Stimulated activated naive CD8-positive, alpha-beta T cell treated with anti-CD3 and anti-CD28 coated beads, Interleukin-15, Interleukin-2, amounts not matched to agents 100 ng/mL and 50 ng/mL, for 24 hours (primary cell): ENCODE results near the gene FLRT2.
A peak's percentile ranks its signal among the peaks of the same experiment; 100 is the strongest.

Experiments used
- H3K27ac Mint-ChIP-seq: one replicate; pipeline ENCODE4 v1.8.0; 2021; ENCODE audit warnings: mild to moderate bottlenecking, mixed read lengths
- H3K27me3 Mint-ChIP-seq: one replicate; pipeline ENCODE4 v1.8.0; 2021; ENCODE audit warnings: mixed read lengths
- H3K36me3 Mint-ChIP-seq: one replicate; pipeline ENCODE4 v1.8.0; 2021; ENCODE audit warnings: low read depth, mixed read lengths
- H3K4me1 Mint-ChIP-seq: one replicate; pipeline ENCODE4 v1.8.0; 2021; ENCODE audit warnings: low read depth, mixed read lengths
- H3K4me3 Mint-ChIP-seq: one replicate; pipeline ENCODE4 v1.8.0; 2021; ENCODE audit warnings: mild to moderate bottlenecking, mixed read lengths
- H3K9me3 Mint-ChIP-seq: one replicate; pipeline ENCODE4 v1.8.0; 2021; ENCODE audit warnings: mixed read lengths

FLRT2 gene

DNA sequence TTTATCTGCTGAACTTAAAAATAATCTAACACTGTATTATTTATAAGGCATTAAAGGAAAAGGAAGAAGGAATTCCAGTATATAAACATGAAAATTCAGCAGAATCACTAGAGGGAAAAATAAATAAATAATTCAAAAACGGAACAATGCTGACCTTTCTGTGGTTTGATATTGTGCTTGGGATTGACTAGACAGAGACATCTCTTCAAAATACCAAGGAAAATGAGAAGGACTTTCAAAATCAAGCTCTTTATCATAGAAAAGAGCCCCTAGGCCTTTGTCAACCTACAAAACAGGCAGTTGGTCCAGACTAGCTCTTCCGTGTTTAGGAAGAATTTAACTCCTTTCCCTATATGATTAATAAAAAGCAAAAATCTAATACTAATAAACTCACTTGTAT, 6.3 kb upstream of the FLRT2 start:
- Mint-ChIP-seq H3K27ac (no peak overlapping the region), H3K36me3 (no peaks in the 10 kb centered on the region), H3K9me3 (peaks cover 4% of the 10 kb centered on the region), H3K4me3 (no peak overlapping the region), H3K27me3 (peaks cover 23% of the 10 kb centered on the region), H3K4me1 (no peaks in the 10 kb centered on the region)

DNA sequence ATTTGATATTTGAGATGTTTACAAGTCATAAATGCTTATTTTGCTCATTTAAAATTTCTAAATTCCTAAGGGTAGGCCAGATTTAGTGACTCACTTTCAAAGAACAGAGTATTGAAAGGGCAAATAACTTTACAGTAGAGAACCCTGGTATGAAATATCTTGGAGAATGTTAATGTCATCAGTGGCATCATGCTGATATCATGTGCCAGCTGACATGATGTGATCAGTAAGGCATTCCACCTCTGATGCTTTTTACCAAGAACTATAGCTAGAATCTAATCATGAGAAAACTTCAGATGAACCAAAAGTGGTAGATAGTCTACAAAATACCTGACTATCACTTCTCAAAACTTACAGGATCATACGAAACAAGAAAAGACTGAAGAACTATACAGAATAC, 2.9 kb upstream of the FLRT2 start:
- no peaks in the 10 kb centered on the region for H3K36me3 Mint-ChIP-seq
- H3K4me3 Mint-ChIP-seq = no peak overlapping the region
- peaks cover 57% of the 10 kb centered on the region for H3K27me3 Mint-ChIP-seq
- peaks cover 6% of the 10 kb centered on the region for H3K4me1 Mint-ChIP-seq
- no peak overlapping the region for H3K27ac Mint-ChIP-seq
- peaks cover 4% of the 10 kb centered on the region for H3K9me3 Mint-ChIP-seq

DNA sequence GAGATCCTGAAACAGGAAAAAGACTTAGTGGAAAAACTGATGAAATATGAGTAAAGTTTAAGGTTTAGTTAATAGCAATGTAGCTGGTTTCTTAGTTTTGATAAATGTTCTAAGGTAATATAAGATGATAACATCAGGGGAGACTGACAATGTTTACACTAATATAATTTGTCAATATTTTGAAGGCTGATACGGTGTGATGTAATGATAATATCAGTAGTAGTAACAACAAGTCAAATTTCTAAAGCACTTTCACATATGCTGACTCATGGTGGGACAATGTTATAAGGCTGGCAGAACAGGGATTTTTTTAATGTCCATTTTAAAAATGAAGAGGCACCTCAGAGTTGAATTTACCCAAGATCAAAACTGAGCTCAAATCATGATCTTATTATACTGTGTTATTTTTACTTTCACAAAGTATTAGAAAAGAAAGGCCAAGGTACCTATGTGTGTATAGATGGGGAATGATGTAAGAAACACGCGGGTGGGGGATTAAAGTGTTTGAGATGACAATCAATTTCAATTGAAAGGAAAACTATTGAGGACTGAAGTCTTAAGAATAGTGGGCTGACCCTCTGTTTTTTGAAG, 2.4 kb upstream of the FLRT2 start:
- no peak overlapping the region for H3K27ac Mint-ChIP-seq
- H3K27me3 Mint-ChIP-seq = peaks cover 62% of the 10 kb centered on the region

DNA sequence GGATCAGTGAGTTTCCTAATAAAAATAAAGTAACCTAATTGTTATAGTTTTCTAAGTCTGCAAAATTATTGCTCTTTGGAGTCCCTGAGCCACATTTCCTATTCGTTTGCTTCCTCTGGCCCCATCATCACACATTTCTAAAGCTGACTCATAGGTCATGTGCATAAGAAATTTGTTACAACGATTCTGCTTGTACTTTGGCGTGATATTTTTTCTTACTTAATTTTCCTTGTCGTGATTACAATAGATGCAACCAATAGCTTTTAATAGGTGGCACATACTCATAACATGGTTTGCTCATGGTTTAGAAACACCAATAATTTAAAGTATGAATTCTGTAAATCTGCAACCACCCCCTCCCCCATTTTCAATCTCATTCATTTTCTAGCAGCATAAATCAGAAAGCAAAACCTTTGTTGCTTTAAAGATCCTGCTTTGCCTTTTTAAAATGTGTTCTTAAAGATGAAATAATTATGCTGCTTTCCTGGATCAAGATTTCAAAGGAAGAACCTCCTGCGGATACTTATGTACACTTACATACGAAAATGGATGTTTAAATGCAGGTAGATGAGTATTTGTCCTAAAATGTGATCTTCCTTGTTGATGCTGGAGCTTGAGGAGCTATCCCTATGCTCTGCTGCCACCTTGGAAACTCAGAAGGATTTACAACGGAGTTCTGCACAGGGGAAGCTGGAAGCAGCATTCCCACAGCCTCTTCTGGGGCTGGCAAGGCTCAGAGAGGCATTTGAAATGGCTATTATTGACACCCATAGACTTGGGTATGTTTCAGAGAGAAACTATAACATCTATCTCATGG, 1.7 kb upstream of the FLRT2 start:
- Mint-ChIP-seq H3K27me3 (peaks cover 67% of the 10 kb centered on the region), H3K36me3 (no peaks in the 10 kb centered on the region), H3K4me1 (peaks cover 16% of the 10 kb centered on the region), H3K4me3 (no peak overlapping the region), H3K9me3 (peaks cover 4% of the 10 kb centered on the region), H3K27ac (no peak overlapping the region)

More for the DNA sequence above, 2.4 kb upstream of the FLRT2 start:
- peaks cover 4% of the 10 kb centered on the region for H3K9me3 Mint-ChIP-seq
- no peaks in the 10 kb centered on the region for H3K36me3 Mint-ChIP-seq
- peaks cover 11% of the 10 kb centered on the region for H3K4me1 Mint-ChIP-seq
- H3K4me3 Mint-ChIP-seq = no peak overlapping the region

DNA sequence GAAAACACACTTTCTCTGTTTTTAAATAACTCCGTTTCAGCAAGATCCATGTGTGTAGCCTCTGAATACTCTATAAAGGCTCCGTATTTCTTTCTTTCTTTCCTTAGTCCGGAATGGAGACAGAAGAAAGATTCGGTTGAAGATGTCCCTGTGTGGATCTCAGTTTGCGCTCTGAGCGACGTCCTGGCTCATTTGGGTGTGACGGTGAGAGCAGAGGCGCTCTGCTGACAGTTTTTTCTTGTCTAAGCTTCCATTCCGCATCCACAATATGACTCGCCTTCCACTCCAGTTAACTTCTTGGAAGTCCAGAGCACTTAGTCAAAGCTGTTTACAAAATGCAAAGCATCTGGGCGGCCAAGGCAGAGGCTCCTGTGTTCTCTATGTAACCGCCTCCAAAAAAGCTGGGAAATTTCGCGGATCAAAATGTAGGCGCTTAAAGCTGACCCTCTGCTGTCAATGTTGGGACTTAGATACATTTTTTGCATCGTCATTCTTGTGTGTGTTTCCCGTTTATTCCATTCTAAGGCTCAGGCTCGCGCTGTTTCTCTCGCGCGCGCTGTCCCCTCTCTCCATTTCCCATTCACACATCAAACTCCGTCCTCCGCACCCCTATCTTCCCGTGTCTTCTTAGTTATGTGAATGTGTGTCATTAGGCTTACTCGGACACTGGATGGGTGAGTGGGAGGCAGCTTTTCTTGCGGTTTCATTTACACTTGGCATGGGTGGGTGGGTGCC, 880 bp upstream of the FLRT2 start:
- Mint-ChIP-seq H3K36me3 (no peaks in the 10 kb centered on the region), H3K27me3 (peaks cover 70% of the 10 kb centered on the region), H3K27ac (no peak overlapping the region), H3K9me3 (peaks cover 4% of the 10 kb centered on the region), H3K4me3 (no peak overlapping the region), H3K4me1 (peaks cover 16% of the 10 kb centered on the region)

DNA sequence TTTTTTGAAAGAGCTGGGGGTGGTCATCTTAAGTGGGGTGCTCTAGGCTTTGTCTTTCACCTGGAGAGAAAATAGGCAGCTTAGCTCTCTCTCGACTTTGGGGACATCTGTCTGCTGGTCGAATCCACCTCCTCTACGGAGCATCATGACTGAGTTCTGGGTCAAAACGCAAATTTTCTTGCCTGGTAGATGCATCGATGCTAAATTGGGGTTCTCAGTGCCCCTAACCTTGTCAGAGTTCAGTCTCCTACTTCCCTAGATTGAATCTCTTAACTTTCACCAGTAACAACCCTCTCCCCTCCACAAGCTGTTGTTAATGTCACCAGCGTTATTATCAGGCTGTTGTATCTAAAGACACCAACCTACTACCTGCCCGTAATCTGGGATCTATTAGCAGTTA, 682 bp downstream of the FLRT2 start:
- Mint-ChIP-seq H3K27me3 (peaks cover 85% of the 10 kb centered on the region), H3K4me1 (peaks cover 16% of the 10 kb centered on the region), H3K27ac (no peak overlapping the region), H3K4me3 (no peak overlapping the region), H3K36me3 (no peaks in the 10 kb centered on the region), H3K9me3 (peaks cover 4% of the 10 kb centered on the region)

DNA sequence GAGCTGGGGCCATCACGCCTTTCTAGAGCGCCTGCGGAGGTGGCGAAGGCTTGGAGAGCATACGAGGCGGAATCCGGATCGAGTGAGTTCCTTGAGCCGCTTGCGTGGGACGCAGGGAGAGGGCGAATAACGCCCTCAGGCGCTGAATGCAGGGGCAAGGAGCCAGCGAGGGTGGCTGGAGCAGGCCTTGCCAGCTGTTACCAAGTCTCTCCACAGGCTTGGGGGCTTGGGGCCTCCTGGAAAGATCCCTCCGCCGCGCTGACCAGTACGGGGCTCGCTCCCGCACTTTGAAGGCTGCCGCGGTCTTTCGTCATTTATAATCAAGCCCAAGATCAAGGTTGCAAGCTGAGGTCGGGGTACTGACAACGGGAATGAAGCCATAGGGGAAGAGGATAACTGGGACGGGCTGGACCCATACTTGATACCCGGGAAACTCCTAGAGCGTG, 1.2 kb downstream of the FLRT2 start:
- Mint-ChIP-seq H3K4me3 (peak overlapping the region; percentile 13), H3K36me3 (no peaks in the 10 kb centered on the region), H3K9me3 (peaks cover 1% of the 10 kb centered on the region), H3K4me1 (peaks cover 16% of the 10 kb centered on the region), H3K27ac (no peak overlapping the region), H3K27me3 (peaks cover 87% of the 10 kb centered on the region)

DNA sequence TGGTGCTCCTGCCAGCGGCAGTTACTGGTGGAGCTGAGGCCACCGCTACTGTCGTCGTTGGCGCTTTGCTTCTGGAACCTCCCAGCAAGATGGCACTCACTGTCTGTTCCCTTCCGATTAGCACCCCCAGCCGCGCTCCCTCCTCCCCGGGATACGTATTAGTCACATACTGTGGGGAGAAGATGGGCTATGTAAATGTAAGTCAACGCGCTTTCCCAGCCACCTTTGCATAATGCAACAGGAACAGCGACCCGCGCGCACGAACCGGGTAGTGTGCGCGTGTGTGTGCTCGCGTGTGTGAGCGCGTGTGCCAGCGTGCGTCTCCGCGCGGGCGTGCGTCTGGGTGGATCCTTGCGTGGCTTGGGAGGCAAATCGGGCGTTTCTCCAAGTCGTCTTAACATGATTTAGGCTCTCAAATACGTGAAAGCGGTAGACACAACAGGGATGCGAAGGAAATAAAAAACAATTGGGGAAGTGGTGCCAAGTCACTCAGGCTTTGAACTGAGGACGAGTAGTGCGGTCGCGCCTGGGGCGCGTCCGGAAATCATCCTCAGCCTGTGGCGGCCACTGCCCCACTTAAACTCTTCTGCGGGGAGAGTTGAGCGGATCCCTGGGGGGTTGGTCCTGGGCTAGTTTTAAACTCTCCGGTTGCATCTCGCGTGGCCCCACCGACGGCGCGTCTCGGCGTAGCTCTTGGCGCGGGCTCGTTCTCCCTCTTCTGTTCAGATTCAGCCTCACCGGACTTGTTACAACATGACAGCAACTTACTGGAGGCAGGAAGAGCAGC, 1.8 kb downstream of the FLRT2 start:
- Mint-ChIP-seq H3K27me3 (peaks cover 92% of the 10 kb centered on the region), H3K4me1 (peaks cover 16% of the 10 kb centered on the region), H3K9me3 (no peaks in the 10 kb centered on the region), H3K36me3 (no peaks in the 10 kb centered on the region), H3K27ac (peak overlapping the region; percentile 59), H3K4me3 (peak overlapping the region; percentile 68)

DNA sequence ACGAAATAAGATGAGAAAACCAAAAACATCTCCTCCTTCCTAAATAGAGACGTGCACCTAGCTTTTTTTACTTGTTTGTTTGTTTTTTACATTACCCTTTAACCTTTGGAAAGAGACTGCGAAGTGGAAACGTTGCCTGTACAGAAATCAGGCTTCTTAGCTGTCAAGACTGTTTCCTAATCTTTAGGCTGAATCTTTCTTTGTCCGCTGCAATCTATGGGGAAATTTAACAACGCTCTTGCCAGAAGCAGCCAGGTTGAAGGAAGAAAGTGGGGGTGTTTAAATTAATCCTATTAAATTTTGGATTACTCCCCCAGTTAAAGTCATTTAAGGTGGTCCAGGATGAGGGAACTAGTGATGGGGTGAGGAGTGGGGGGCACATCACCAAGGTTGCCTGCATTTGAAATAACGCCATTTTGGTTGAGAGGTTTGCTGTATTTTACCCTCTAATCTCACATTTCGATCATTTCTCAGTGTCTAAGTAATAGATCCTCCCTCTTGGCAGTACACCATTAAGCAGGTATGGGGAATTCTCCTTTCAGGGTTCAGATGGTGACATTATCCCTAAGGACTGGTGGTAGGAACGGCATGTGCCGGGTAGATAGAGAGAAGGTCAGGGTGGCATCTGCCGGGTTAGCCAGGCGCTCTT, 2.6 kb downstream of the FLRT2 start:
- peak overlapping the region; percentile 68 for H3K4me3 Mint-ChIP-seq
- no peaks in the 10 kb centered on the region for H3K9me3 Mint-ChIP-seq
- H3K4me1 Mint-ChIP-seq = peaks cover 16% of the 10 kb centered on the region
- peaks cover 92% of the 10 kb centered on the region for H3K27me3 Mint-ChIP-seq
- H3K27ac Mint-ChIP-seq = peak overlapping the region; percentile 45
- H3K36me3 Mint-ChIP-seq = no peaks in the 10 kb centered on the region

DNA sequence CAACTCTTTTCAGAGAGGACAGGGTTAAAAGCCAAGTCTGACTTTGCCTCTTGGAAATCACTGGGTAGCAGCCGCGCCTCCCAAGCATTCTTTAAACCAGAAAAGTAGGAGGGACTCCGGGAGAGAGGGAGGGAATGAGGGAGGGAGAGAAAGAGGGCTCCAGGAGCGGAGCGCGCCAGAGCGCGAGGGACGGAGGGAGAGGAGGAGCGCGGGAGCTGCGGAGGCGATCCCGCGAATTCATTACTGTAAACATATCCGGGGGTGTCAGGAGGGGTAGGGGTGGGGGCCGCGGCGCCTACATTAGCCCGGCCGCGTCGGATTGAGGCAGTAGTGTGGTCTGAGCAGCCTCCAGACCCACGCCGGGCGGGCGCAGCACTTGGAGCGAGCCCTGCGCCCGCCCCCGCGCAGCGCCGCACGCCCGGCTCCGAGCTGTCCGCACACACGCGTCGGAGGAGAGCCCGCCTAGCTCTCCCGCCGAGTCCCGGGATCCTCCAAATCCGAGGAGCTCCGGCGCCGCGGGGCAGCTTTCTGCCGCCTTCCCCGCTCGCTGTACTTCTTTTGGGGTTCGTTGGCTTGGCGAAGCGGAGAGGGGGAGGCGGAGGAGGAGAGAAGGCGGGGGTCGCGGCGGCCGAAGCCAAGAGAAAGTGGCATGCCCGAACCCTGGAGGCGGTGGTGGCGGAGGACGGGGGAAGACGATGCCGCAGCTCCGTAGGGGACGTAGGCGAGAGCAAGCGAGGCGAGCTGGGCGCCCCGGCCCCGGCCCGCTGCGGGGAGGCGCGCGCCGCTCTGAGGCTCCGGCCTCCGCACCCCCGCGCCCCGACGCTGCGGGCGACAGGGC, 3.3 kb downstream of the FLRT2 start:
- Mint-ChIP-seq H3K4me3 (no peak overlapping the region), H3K9me3 (no peaks in the 10 kb centered on the region), H3K4me1 (peaks cover 16% of the 10 kb centered on the region), H3K27me3 (peaks cover 91% of the 10 kb centered on the region), H3K27ac (no peak overlapping the region), H3K36me3 (no peaks in the 10 kb centered on the region)

DNA sequence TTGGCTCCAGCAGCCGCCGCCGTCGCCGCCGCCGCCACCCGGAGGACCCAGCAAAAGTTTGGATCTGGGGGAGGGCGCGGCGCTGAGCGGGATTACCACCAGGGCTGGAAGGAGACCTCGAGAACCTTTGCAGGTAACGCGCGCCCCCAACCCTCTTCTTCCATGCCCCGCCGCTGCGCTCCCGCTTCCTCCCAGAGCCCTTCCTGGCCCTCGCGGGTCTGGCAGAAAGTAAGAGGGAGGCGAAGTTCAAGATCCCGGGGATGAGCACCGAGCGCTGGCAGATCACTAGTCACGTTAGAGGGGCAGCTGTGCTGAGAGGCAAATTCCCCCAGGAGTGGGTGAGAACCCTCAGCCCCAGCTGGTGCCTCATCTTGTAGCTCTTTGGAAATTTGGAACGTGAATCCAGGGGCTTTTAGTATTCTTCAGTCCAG, 3.9 kb downstream of the FLRT2 start:
- H3K36me3 Mint-ChIP-seq = no peaks in the 10 kb centered on the region

DNA sequence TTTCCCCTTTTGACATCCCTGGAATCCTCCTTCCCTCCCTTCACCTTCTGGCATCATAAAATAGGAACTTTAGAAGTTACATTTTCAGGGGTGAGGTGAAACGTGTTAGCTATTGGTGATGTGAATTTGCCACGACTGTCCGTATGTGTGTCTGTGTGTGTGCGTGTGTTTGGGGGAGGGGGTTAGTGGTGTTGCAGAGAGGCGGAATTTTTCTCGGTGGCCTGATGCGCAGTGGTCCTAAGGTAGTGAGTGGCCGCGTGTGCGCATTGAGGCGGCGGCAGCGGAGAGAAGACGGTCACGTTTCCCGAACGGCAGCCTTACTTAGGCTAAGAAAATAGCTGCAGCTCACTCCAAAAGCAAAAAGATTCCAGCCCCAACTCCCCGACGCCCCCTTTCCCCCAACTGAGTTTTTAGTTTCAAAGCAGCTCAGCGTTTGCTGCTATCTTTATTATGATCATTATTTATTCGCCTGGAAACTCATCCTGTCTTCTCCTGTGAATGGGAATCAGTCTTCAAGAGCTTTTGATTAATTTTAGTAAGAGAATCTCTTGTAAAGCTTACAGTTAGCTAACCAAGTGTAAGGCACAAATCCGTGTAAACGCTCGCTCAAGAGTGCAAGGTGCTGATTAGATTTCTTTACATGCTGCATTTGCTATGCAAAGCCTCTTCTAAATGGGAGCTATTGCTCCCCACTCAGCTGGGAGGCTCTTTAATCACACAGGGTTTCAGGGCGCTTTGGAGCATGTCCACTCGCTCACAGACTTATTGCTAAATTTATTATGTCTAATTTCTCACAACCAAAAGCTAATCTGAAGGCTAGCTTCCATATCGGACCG, 4.7 kb downstream of the FLRT2 start:
- no peak overlapping the region for H3K4me3 Mint-ChIP-seq
- peaks cover 77% of the 10 kb centered on the region for H3K27me3 Mint-ChIP-seq
- no peaks in the 10 kb centered on the region for H3K36me3 Mint-ChIP-seq
- H3K4me1 Mint-ChIP-seq = peaks cover 16% of the 10 kb centered on the region
- no peaks in the 10 kb centered on the region for H3K9me3 Mint-ChIP-seq
- no peak overlapping the region for H3K27ac Mint-ChIP-seq

More for the DNA sequence above, 3.9 kb downstream of the FLRT2 start:
- Mint-ChIP-seq H3K9me3 (no peaks in the 10 kb centered on the region), H3K4me1 (peaks cover 16% of the 10 kb centered on the region), H3K27me3 (peaks cover 85% of the 10 kb centered on the region), H3K4me3 (no peak overlapping the region), H3K27ac (no peak overlapping the region)

DNA sequence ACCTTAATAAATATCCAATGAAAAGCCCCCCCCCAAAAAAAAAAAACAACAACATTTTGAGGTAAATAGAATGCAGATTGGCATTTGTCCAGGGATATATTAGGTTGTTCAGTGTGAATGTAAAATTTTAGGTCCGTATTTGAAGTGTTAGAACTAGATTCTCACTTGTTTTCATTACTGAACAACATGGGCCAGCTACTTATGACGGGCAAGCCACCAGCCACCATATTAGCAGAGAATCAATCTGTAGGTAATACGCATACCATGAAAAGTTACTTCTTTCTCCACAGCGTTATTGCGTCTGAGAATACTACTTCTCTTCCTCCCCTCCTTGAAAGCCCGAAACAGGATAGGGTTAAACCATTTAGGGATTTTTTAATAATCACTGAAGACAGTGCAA, 5.4 kb downstream of the FLRT2 start:
- H3K36me3 Mint-ChIP-seq = no peaks in the 10 kb centered on the region
- H3K27me3 Mint-ChIP-seq = peaks cover 70% of the 10 kb centered on the region
- no peaks in the 10 kb centered on the region for H3K9me3 Mint-ChIP-seq
- no peak overlapping the region for H3K27ac Mint-ChIP-seq
- peaks cover 16% of the 10 kb centered on the region for H3K4me1 Mint-ChIP-seq
- H3K4me3 Mint-ChIP-seq = no peak overlapping the region
